H4 (cell line): Measurements from ENCODE around the gene PCDHGA5. TPM values are rescaled to one million over a fixed set of nuclear protein-coding genes. Genes with fewer than 3 reads are reported as not detected.
"Not testable (repeated sequence)": the region's sequence is repeated elsewhere in the genome, so short reads cannot be mapped to it uniquely, and the experiment has no call there.

ENCODE experiments used
- DNase-seq: peaks from one replicate; pipeline ENCODE4 v3.0.0-alpha.2; 2015; ENCODE audit warnings: low spot score
- total RNA-seq: library from RNA; depleted of rRNA; stranded (reverse); fragments of >200 nt; shearing (Covaris generic); gene quantifications from 2 replicates; pipeline ENCODE4 v1.2.3, GENCODE V29; 2014; rRNA removed

PCDHGA5 gene
- 0.49 and 0.50 TPM in 2 replicates for total RNA-seq

- no peak for DNase-seq
Measured at GRCh38 chr5:141363952-141364660, at the start of gene PCDHGA5. PCDHGA5 (plus strand) TSS chr5:141364162; CDS start chr5:141364331, 169 bp downstream.

GRCh38 chr5:141316963-141317362, 47.0 kb upstream of the PCDHGA5 start:
- DNase-seq, result not testable (repeated sequence)

GRCh38 chr5:141319202-141319601, 44.8 kb upstream of the PCDHGA5 start:
- DNase-seq, result no peak

GRCh38 chr5:141319699-141320098, 44.3 kb upstream of the PCDHGA5 start:
- no peak for DNase-seq

GRCh38 chr5:141320225-141321169, 43.5 kb upstream of the PCDHGA5 start, which contains the start of gene TAF7:
TAF7 (minus strand) TSS chr5:141320784; CDS start chr5:141320044, 740 bp downstream.
- peak; percentile 91 for DNase-seq

- no peak for DNase-seq
Measured at GRCh38 chr5:141322261-141322660, 41.7 kb upstream of the PCDHGA5 start.

GRCh38 chr5:141326088-141326854, 37.7 kb upstream of the PCDHGA5 start:
- peak; percentile 62 for DNase-seq

GRCh38 chr5:141328231-141328630, 35.7 kb upstream of the PCDHGA5 start:
- DNase-seq, result no peak

- no peak for DNase-seq
Measured at GRCh38 chr5:141330299-141331080, 33.5 kb upstream of the PCDHGA5 start, which contains the start of gene PCDHGA1. PCDHGA1 (plus strand) TSS chr5:141330514.

- DNase-seq, result not testable (repeated sequence)
Measured at GRCh38 chr5:141332571-141332970, 31.4 kb upstream of the PCDHGA5 start.

GRCh38 chr5:141338538-141339306, 25.2 kb upstream of the PCDHGA5 start, which contains the start of gene PCDHGA2:
PCDHGA2 (plus strand) TSS chr5:141338760.
- DNase-seq, result peak; percentile 36

GRCh38 chr5:141340781-141341354, 23.1 kb upstream of the PCDHGA5 start:
- DNase-seq, result not testable (repeated sequence)

GRCh38 chr5:141342773-141343172, 21.2 kb upstream of the PCDHGA5 start:
- no peak for DNase-seq

- DNase-seq, result peak; percentile 75
Measured at GRCh38 chr5:141343242-141343952, 20.6 kb upstream of the PCDHGA5 start, which contains the start of gene PCDHGA3. PCDHGA3 (plus strand) TSS chr5:141343829; CDS start chr5:141344034, 205 bp downstream.

GRCh38 chr5:141343953-141344463, 20.0 kb upstream of the PCDHGA5 start:
- DNase-seq, result no peak

- no peak for DNase-seq
Measured at GRCh38 chr5:141345327-141345726, 18.6 kb upstream of the PCDHGA5 start.

GRCh38 chr5:141346017-141346416, 17.9 kb upstream of the PCDHGA5 start:
- DNase-seq, result not testable (repeated sequence)

- DNase-seq, result peak; percentile 20
Measured at GRCh38 chr5:141349917-141350619, 13.9 kb upstream of the PCDHGA5 start, which contains the start of gene PCDHGB1. PCDHGB1 (plus strand) TSS chr5:141350099; CDS start chr5:141350261, 162 bp downstream.
